Natural killer cell treated with Interleukin-12 subunit alpha and Interleukin-12 subunit beta and Interleukin-15 and Interleukin-18, amount 100 ng/mL, for 72 hours (primary cell): ENCODE results near the gene ZACN. TPM values are rescaled to one million over a fixed set of nuclear protein-coding genes. Genes with fewer than 3 reads are reported as not detected.

Source experiments
- ATAC-seq, 2 donors: fragments of 150-1000 bp; cut with Tn5 transposase in 1 of 2; sonication (Bioruptor Pico), chemical (Tn5 transposase) in 1 of 2; 2 replicates each; pipeline ENCODE4 v1.10.0; 2021
- DNase-seq: peaks from one replicate; pipeline ENCODE4 v3.0.0; 2022; ENCODE audit warnings: low spot score
- H3K27ac Mint-ChIP-seq, 2 donors: 1 replicate in 1 of 2; 2 replicates in 1 of 2; pipeline ENCODE4 v1.8.0; 2022; ENCODE audit warnings: mixed read lengths in 2 of 2, mild to moderate bottlenecking in 1 of 2, moderate library complexity in 1 of 2
- H3K27me3 Mint-ChIP-seq, 2 donors: 1 replicate in 1 of 2; 2 replicates in 1 of 2; pipeline ENCODE4 v1.8.0; 2022; ENCODE audit warnings: mixed read lengths in 2 of 2
- H3K36me3 Mint-ChIP-seq: one replicate; pipeline ENCODE4 v1.8.0; 2022; ENCODE audit warnings: mixed read lengths
- H3K4me1 Mint-ChIP-seq, 2 donors: 1 replicate in 1 of 2; 2 replicates in 1 of 2; pipeline ENCODE4 v1.8.0; 2022; ENCODE audit warnings: low read depth in 2 of 2, mixed read lengths in 2 of 2, mild to moderate bottlenecking in 1 of 2
- H3K4me3 Mint-ChIP-seq: one replicate; pipeline ENCODE4 v1.8.0; 2022; ENCODE audit warnings: mixed read lengths
- H3K9me3 Mint-ChIP-seq: 2 replicates; pipeline ENCODE4 v1.8.0; 2022; ENCODE audit warnings: mixed read lengths
- total RNA-seq, 2 donors: library from RNA; stranded (reverse); gene quantifications; one replicate each; pipeline ENCODE4 v1.2.3, GENCODE V29; 2022

The ZACN gene
- total RNA-seq, 2 donors from 2014 or later: 0.52 to 1.4 TPM

DNA sequence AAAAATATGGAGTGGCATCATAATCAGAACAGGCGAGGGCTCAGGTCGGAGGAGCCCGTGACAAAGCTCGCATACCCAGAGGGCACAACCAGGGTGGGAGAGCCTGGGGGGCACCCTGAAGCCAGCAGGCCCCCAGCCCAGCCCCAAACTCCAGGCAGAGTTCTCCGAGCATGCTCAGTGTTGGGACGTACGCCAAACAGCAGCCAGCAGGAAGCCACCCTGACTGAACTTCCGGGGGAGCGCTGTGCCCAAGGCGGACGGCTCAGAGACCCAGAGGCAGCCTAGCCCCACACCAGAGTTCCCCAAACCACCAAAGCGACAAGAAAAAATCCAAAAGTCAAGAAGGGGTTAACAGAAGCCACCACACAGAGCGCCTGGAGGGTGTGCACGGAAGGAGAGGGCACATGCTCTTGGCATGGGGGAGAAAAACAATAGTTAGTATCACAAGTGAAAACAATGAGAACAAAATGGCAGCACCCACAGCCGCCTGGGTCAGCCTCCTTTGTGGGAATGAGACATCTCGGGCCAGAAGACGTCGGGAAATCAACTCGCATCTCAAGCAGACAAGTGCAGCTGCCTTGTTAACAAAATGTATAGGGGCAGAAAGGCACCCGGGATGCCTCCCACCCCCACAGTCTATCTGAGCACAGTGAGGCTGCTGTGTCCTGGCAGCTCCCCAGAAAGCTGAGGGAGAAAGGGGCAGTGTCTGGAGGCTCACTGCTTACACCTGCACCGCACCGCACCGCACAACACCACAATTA is 12.7 kb downstream of the ZACN start:
- ATAC-seq (no peak), DNase-seq (no peak)
- Mint-ChIP-seq H3K4me1 (peaks cover 2 to 5% of the 10 kb centered on the region in 2 donors), H3K9me3 (no peaks in the 10 kb centered on the region), H3K27ac (peak overlapping the region; percentile 31 to 82), H3K36me3 (no peaks in the 10 kb centered on the region), H3K27me3 (no peaks in the 10 kb centered on the region), H3K4me3 (peak overlapping the region; percentile 41)

DNA sequence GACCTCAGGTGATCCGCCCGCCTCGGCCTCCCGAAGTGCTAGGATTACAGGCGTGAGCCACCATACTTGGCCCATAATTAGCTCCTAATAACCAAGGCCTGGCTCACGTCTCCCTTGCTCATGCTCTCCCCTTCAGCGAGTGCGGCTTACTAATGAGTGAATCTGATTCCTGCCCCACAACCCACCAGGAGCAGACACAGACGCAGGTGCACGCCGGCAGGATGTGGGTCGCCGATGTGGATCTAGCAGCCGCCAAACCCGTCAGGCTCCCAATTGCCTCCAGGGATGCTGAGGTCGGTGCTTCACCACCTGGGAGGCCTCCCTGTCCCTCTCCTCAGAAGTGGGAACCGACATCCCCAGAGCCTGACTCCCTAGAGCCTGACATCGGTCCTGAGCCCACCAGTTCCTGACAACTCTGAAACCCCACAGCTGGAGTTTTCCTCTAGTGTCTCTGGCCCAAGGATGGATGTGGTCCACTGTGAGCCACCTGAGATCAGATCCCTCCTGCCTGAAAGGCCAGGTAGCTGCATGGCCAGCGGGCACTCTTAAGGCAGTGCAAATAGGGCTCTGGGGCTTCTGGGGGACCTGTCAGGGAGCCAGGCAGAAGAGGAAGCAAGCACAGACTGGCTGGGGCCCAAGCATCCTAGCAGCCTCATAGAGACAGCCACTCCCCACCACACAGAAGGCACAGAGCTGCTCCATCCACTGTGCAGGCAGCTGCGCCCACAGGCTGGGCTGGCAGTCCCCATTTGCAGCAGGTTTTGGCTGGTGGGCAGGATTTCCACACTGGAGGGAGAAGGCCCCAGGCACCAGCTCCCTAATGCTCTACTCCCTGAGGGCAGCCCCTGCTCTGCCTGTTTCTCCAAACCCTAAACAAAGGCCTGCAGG is 13.8 kb downstream of the ZACN start:
- H3K27me3 Mint-ChIP-seq: no peaks in the 10 kb centered on the region
- no peak overlapping the region for H3K27ac Mint-ChIP-seq
- no peaks in the 10 kb centered on the region for H3K36me3 Mint-ChIP-seq

DNA sequence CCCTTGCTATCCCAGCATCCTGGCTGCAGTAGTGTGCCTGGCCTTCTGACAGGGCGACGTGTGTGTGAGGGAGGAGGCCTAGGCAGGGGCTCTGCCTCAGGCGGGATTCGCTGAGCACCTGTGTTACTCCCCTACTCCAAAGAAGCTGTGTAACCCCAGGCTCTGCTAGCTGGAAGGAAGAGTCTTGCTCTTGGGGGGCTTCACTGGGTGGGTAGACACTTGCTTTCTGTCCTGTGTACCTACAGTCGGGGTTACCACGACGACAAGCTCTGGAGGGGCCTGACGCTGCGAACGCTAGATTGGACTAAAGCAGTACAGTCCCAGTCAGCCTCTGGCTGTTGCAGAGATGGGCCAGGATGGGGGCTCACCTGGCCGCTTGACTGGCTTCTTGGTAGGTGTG is 15.1 kb downstream of the ZACN start:
- ATAC-seq (no peak), DNase-seq (no peak)
- Mint-ChIP-seq H3K27ac (no peak overlapping the region), H3K4me1 (peaks cover 0 to 5% of the 10 kb centered on the region in 2 donors), H3K4me3 (no peak overlapping the region), H3K27me3 (no peaks in the 10 kb centered on the region), H3K9me3 (no peaks in the 10 kb centered on the region), H3K36me3 (no peaks in the 10 kb centered on the region)

More for the DNA sequence above, 13.8 kb downstream of the ZACN start:
- H3K9me3 Mint-ChIP-seq: no peaks in the 10 kb centered on the region
- ATAC-seq (no peak), DNase-seq (no peak)
- H3K4me3 Mint-ChIP-seq: no peak overlapping the region
- peaks cover 2 to 5% of the 10 kb centered on the region in 2 donors for H3K4me1 Mint-ChIP-seq

DNA sequence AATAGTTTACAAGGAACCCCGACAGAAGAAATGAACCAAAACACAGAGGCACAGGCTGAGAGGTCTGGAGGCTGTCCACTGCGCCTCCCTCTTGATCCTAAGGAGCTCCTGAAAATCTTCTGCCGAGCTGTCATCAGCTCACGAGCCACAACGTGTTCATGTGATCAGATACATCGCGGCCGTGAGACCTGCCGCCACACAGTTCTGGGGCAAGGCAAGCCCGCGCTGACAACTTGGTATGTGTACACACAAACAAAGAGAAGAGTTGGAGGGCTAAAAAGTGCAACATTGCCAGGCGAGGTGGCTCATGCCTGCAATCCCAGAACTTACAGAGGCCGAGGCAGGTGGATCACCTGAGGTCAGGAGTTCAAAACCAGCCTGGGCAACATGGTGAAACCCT is 17.0 kb downstream of the ZACN start:
- Mint-ChIP-seq H3K27ac (no peak overlapping the region), H3K36me3 (peaks cover 4% of the 10 kb centered on the region), H3K4me3 (no peak overlapping the region), H3K4me1 (peaks cover 0 to 5% of the 10 kb centered on the region in 2 donors), H3K27me3 (no peaks in the 10 kb centered on the region), H3K9me3 (no peaks in the 10 kb centered on the region)
- ATAC-seq: no peak
- no peak for DNase-seq

DNA sequence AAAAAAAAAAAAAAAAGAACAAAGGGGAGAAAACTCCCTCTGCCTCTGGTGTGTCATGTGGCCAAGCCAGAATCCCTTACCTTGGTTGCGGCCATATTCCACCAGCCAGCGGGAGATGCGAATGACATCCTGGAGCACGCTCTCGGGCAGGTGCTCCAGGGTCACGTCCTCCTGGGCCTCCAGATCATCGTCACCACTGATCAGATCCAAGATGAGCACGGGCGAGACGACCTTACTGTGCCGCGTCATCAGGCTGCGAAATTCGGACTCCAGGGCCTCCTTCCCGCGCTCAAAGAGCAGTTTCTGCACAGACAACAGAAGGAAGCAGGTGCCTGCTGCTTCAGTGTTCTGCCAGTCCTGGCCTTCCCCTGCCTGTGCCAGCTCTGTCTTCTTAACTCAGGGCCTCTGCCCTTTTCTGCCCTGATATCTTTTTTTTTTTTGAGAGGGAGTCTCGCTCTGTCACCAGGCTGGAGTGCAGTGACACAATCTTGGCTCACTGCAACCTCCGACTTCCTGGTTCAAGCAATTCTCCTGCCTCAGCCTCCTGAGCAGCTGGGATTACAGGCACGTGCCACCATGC is 18.8 kb downstream of the ZACN start:
- H3K4me3 Mint-ChIP-seq: no peak overlapping the region
- H3K9me3 Mint-ChIP-seq: no peaks in the 10 kb centered on the region
- DNase-seq: no peak
- H3K36me3 Mint-ChIP-seq: peaks cover 4% of the 10 kb centered on the region
- no peak for ATAC-seq
- no peaks in the 10 kb centered on the region for H3K27me3 Mint-ChIP-seq
- no peak overlapping the region for H3K27ac Mint-ChIP-seq
- peaks cover 7 to 12% of the 10 kb centered on the region in 2 donors for H3K4me1 Mint-ChIP-seq

DNA sequence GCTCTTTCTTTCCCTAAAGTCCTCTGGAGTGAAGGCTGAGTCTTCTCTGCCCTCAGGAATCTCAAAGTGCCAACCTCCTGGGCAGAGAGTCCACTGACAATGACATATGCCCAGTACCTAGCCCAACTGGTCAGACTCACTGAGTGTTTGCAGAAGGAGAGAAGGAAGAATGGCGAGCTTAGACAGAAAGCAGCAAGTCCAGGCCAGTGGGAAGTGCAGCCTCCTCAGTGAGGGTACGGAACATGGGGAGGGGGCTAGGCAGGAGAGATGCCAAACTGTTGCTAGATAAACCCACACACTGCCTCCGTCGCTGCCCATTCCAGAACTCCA is 23.9 kb downstream of the ZACN start:
- no peak for ATAC-seq
- no peaks in the 10 kb centered on the region for H3K27me3 Mint-ChIP-seq

DNA sequence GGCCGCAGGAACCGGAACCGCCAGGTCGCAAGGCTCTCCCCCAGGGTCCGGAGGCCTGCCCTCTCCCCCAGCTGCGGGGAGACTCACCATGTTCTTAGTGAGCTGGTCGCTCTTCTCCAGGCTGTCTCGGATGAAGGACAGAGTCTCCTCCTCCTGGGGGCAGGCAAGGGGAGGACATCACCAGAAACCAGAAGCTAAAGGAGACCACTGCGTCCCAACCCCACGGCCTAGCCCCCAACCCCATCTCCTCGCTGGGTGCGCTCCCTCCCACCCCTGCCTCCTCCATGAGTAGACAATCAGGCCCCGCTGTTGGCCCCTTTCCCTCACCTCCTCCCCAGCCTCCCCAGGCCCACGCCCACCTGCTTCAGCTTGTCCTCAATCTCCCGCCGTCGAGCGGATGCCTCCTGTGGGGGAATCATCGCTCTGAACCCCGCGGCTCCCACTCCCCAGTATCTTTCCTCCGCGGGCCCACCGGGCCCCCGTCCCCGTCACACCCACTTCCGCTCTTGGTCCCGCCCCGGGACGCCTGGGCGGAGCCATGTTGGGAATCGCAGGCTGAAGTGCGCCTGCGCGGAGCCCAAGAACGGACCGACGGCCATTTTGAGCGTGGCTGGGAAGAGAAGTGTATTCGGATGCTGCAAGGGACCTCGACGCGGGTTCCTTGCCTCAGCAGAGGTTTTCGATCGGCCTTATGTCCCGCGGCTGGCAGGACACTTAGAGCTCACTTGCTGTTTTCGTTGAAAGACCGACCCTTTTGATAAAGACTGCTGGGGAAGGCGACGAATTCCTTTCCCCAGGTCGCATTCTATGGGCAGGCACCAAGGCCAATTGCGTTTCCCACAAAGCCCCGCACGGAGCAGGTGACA is 24.5 kb downstream of the ZACN start, which contains the start of gene EXOC7:
TSS of gene EXOC7 (minus strand) at position 514 of the 866 bp plus-strand sequence. CDS start at position 419, 95 bp downstream.
- ATAC-seq: peak; percentile 95 to 98
- H3K27ac Mint-ChIP-seq: peak within 1 kb of the TSS; percentile 83 to 97
- no peaks in the 10 kb centered on the region for H3K27me3 Mint-ChIP-seq
- H3K36me3 Mint-ChIP-seq: peaks cover 4% of the 10 kb centered on the region
- H3K4me1 Mint-ChIP-seq: peaks cover 14 to 21% of the 10 kb centered on the region in 2 donors
- peak; percentile 91 for DNase-seq
- H3K9me3 Mint-ChIP-seq: no peaks in the 10 kb centered on the region
- peak within 1 kb of the TSS; percentile 91 for H3K4me3 Mint-ChIP-seq

More for the DNA sequence above, 23.9 kb downstream of the ZACN start:
- Mint-ChIP-seq H3K27ac (peak overlapping the region; percentile 83 to 97), H3K4me3 (peak overlapping the region; percentile 91), H3K36me3 (peaks cover 4% of the 10 kb centered on the region), H3K9me3 (no peaks in the 10 kb centered on the region), H3K4me1 (peaks cover 14 to 21% of the 10 kb centered on the region in 2 donors)
- no peak for DNase-seq

DNA sequence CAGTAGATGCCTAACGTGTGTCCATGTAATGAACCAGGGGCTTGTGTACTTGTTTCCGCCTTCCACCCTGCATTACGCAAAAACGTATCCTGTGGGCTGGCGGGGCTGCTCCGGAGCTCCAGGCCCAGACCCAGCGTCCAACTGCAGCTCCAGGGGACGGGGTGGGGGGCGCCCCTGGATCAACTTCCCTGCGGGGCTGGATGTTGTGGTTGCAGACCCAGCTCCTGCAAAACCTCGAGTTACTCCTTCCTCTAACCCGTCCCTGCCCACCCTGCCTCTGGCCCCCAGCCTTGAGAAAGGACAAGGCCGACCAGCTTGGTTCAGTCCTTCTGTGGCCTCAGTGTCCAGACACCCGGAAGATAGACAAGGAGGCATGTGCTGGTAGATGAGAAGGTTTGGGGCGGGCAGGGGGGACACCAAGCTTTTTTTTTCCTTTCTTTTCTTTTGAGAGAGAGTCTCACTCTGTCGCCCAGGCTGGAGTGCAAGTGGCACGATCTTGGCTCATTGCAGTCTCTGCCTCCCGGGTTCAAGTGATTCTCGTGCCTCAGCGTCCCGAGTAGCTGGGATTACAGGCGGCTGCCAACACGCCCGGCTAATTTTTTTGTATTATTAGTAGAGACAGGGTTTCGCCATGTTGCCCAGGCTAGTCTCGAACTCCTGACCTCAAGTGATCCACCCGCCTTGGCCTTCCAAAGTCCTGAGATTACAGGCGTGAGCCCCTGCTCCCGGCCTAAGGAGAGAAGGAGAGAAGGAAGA is 25.3 kb downstream of the ZACN start:
- H3K27ac Mint-ChIP-seq: peak overlapping the region; percentile 83 to 97
- no peaks in the 10 kb centered on the region for H3K27me3 Mint-ChIP-seq
- H3K9me3 Mint-ChIP-seq: no peaks in the 10 kb centered on the region
- ATAC-seq: peak in 1 of 2 donors; percentile 4
- DNase-seq: no peak
- H3K4me3 Mint-ChIP-seq: peak overlapping the region; percentile 91
- H3K36me3 Mint-ChIP-seq: peaks cover 4% of the 10 kb centered on the region
- peaks cover 14 to 21% of the 10 kb centered on the region in 2 donors for H3K4me1 Mint-ChIP-seq

DNA sequence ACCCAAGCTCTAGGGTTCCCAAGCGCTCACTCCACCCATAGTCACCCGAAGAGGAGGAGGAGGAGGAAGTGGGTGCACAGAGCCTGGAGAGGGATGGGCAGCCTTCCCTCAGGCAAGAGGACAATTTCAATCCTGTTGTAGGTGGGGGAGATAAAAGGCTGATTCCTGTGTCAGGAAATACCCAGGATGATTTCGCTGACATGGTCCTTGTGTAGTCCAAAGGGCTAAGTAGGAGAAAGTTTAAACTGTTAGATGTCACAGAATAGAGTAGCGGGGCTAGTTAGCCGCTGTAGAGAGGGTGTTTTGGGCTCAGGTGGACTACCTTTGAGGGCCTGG is 25.9 kb downstream of the ZACN start:
- Mint-ChIP-seq H3K27me3 (no peaks in the 10 kb centered on the region), H3K9me3 (no peaks in the 10 kb centered on the region), H3K4me1 (peaks cover 14 to 21% of the 10 kb centered on the region in 2 donors), H3K36me3 (peaks cover 2% of the 10 kb centered on the region), H3K27ac (peak overlapping the region in 1 of 2 donors; percentile 97), H3K4me3 (peak overlapping the region; percentile 91)
- DNase-seq (no peak), ATAC-seq (no peak)

DNA sequence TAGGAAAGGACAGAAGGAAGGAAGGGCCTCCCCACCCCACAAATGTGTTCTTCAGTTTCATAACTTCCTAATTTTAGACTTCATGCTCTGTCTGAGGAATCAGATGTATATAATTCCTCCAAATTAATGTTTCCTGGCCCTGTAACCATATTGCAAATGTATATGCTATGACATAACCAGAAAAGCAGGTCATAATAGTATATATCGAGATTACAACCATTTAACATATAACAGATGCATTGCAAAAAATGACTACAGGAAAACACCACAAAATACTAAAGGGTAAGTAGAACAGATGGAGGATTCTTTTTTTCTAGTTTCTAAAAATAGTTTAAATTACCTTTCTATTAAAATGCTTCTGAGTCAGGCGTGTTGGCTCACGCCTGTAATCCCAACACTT is 27.7 kb downstream of the ZACN start:
- Mint-ChIP-seq H3K9me3 (no peaks in the 10 kb centered on the region), H3K36me3 (no peaks in the 10 kb centered on the region), H3K27ac (no peak overlapping the region), H3K27me3 (no peaks in the 10 kb centered on the region), H3K4me3 (no peak overlapping the region), H3K4me1 (peaks cover 14 to 16% of the 10 kb centered on the region in 2 donors)
- ATAC-seq (no peak), DNase-seq (no peak)

DNA sequence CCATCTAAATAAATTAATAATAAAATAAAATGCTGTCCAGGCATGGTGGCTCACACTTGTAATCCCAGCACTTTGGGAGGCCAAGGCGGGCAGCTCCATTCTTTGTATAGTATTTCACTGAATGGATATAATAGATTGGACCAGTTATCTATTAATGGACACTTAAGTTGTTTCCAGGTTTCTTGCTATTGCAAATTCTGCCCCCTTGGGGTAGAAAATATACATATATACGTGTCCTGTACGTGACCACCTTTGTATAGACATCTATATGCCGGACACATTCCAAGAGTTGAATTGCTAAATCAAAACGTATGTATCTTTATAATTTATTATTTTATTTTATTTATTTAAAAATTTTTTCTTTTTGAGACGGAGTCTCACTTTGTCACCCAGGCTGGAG is 28.5 kb downstream of the ZACN start:
- Mint-ChIP-seq H3K36me3 (no peaks in the 10 kb centered on the region), H3K27ac (no peak overlapping the region), H3K27me3 (no peaks in the 10 kb centered on the region), H3K4me1 (peaks cover 12 to 14% of the 10 kb centered on the region in 2 donors), H3K4me3 (no peak overlapping the region), H3K9me3 (no peaks in the 10 kb centered on the region)
- DNase-seq (no peak), ATAC-seq (no peak)

DNA sequence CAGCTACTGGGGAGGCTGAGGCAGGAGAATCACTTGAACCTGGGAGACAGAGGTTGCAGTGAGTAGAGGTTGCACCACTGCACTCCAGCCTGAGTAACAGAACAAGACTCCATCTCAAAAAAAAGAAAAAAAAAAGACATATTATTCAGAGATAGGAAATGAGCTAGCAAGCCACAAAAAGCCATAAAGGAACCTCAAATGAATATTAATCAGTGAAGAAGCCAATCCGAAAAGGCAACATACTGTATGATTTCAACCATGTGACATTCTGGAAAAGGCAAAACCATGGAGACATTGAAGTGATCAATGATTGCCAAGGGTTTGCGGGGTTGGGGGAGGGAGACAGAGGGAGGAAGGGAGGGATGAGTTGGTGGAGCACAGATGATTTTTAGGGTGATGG is 33.0 kb downstream of the ZACN start:
- no peak for ATAC-seq
- H3K27ac Mint-ChIP-seq: no peak overlapping the region
- no peak for DNase-seq
- H3K4me1 Mint-ChIP-seq: no peaks in the 10 kb centered on the region
- no peaks in the 10 kb centered on the region for H3K36me3 Mint-ChIP-seq
- H3K9me3 Mint-ChIP-seq: no peaks in the 10 kb centered on the region
- H3K27me3 Mint-ChIP-seq: no peaks in the 10 kb centered on the region
- H3K4me3 Mint-ChIP-seq: no peak overlapping the region
